IMR-90 (cell line): ENCODE data around the gene GRAP. TPM values are rescaled to one million over a fixed set of nuclear protein-coding genes. Genes with fewer than 3 reads are reported as not detected.

ENCODE experiments used
- ATAC-seq: fragments of 200-7000 bp; cut with Tn5 transposase; 2 replicates; pipeline ENCODE4 v1.9.1; 2020; ENCODE audit warnings: low read depth, mild to moderate bottlenecking, moderate library complexity
- BruUV-seq: library from RNA; stranded (reverse); fragments of 400-500 nt; replicated peaks from 2 replicates; lab custom pipeline; 2021; lab: Mats Ljungman, UMichigan
- CTCF ChIA-PET: fragments of 300-600 bp; formaldehyde crosslinking; extraction: SDS; loops from one replicate; lab custom pipeline; 2021; ENCODE audit warnings: antibody characterized with exemption; lab: Yijun Ruan, JAX
- POLR2A ChIA-PET: fragments of 300-600 bp; sonication (Branson Sonifier 250); formaldehyde crosslinking; loops from one replicate; lab custom pipeline; 2022; ENCODE audit warnings: antibody characterized with exemption; ENCODE audit not compliant: unreplicated experiment; lab: Charles Lee
- DNase-seq: peaks from one replicate; pipeline ENCODE4 v3.0.0; 2013
- H2AFZ ChIP-seq: replicated peaks from 2 replicates; pipeline ENCODE3; 2013; ENCODE audit warnings: low read length, mild to moderate bottlenecking; ENCODE audit not compliant: poor library complexity
- H2AK5ac ChIP-seq: 2 replicates; pipeline ENCODE4 v1.6.1; 2013; ENCODE audit warnings: low read depth, low read length, inconsistent platforms
- H2AK9ac ChIP-seq: replicated peaks from 2 replicates; pipeline ENCODE3; 2013; ENCODE audit warnings: mild to moderate bottlenecking, low read depth, low read length, moderate library complexity; ENCODE audit not compliant: poor library complexity
- H2BK120ac ChIP-seq: 2 replicates; pipeline ENCODE4 v1.6.1; 2013; ENCODE audit warnings: low read depth, low read length, inconsistent platforms
- H2BK15ac ChIP-seq: 3 replicates; pipeline ENCODE4 v1.6.1; 2013; ENCODE audit warnings: low read depth, low read length, inconsistent platforms
- H2BK20ac ChIP-seq: 2 replicates; pipeline ENCODE4 v1.6.1; 2013; ENCODE audit warnings: low read depth, mild to moderate bottlenecking, inconsistent platforms, low read length, moderate library complexity
- H2BK5ac ChIP-seq: 2 replicates; pipeline ENCODE4 v1.6.1; 2013; ENCODE audit warnings: mild to moderate bottlenecking, low read depth, low read length, inconsistent platforms; ENCODE audit not compliant: poor library complexity, severe bottlenecking
- H3K14ac ChIP-seq: replicated peaks from 2 replicates; pipeline ENCODE4 v1.6.1; 2013; ENCODE audit warnings: low read depth, low read length, inconsistent platforms
- H3K18ac ChIP-seq: 2 replicates; pipeline ENCODE4 v1.6.1; 2013; ENCODE audit warnings: low read depth, low read length, control low read depth
- H3K23ac ChIP-seq: 2 replicates; pipeline ENCODE4 v1.6.1; 2013; ENCODE audit warnings: low read depth, low read length, inconsistent platforms
- H3K27ac ChIP-seq: 2 replicates; pipeline ENCODE4 v1.5.1; 2013; ENCODE audit warnings: mild to moderate bottlenecking, control low read depth, low read length; ENCODE audit not compliant: insufficient read depth
- H3K27me3 ChIP-seq: 2 replicates; pipeline ENCODE4 v1.6.1; 2013; ENCODE audit warnings: low read length; ENCODE audit not compliant: control insufficient read depth, insufficient read depth
- H3K36me3 ChIP-seq: 2 replicates; pipeline ENCODE4 v1.6.1; 2013; ENCODE audit warnings: low read length, mixed read lengths; ENCODE audit not compliant: control insufficient read depth, insufficient read depth
- H3K4ac ChIP-seq: 2 replicates; pipeline ENCODE4 v1.6.1; 2013; ENCODE audit warnings: low read depth, low read length, inconsistent platforms
- H3K4me1 ChIP-seq: 2 replicates; pipeline ENCODE4 v1.6.1; 2013; ENCODE audit warnings: low read length, mixed read lengths; ENCODE audit not compliant: control insufficient read depth, insufficient read depth
- H3K4me2 ChIP-seq: 2 replicates; pipeline ENCODE4 v1.6.1; 2013; ENCODE audit warnings: low read depth, mild to moderate bottlenecking, control low read depth, low read length, moderate library complexity
- H3K4me3 ChIP-seq: 2 replicates; pipeline ENCODE4 v1.5.1; 2013; ENCODE audit warnings: low read depth, mild to moderate bottlenecking, control low read depth, low read length, moderate library complexity; ENCODE audit not compliant: insufficient read depth
- H3K56ac ChIP-seq: 2 replicates; pipeline ENCODE4 v1.6.1; 2013; ENCODE audit warnings: low read length, inconsistent platforms; ENCODE audit not compliant: insufficient read depth; ENCODE audit errors: extremely low read depth
- H3K79me1 ChIP-seq, 2 experiments: 2 replicates each; pipeline ENCODE4 v1.6.1; 2013; ENCODE audit warnings: low read length in 2 of 2, inconsistent platforms in 1 of 2, low read depth in 1 of 2
- H3K9ac ChIP-seq: 2 replicates; pipeline ENCODE4 v1.6.1; 2013; ENCODE audit warnings: low read depth, low read length, control low read depth
- H3K9me1 ChIP-seq: 2 replicates; pipeline ENCODE4 v1.6.1; 2013; ENCODE audit warnings: low read length, inconsistent platforms; ENCODE audit not compliant: insufficient read depth
- H3K9me3 ChIP-seq: 2 replicates; pipeline ENCODE4 v1.6.1; 2013; ENCODE audit warnings: low read length; ENCODE audit not compliant: control insufficient read depth, insufficient read depth
- H4K20me1 ChIP-seq: 2 replicates; pipeline ENCODE4 v1.6.1; 2013; ENCODE audit warnings: low read length, inconsistent platforms; ENCODE audit not compliant: insufficient read depth
- H4K5ac ChIP-seq: 2 replicates; pipeline ENCODE4 v1.6.1; 2013; ENCODE audit warnings: mild to moderate bottlenecking, low read depth, low read length, control low read depth
- H4K8ac ChIP-seq, 2 experiments: 2 replicates each; pipeline ENCODE4 v1.6.1; 2013; ENCODE audit warnings: low read depth in 2 of 2, low read length in 2 of 2, control low read depth in 1 of 2, inconsistent platforms in 1 of 2
- H4K91ac ChIP-seq: 2 replicates; pipeline ENCODE4 v1.6.1; 2013; ENCODE audit warnings: low read depth, low read length, inconsistent platforms; ENCODE audit not compliant: insufficient read depth
- BHLHE40 ChIP-seq: fragments of 150-350 bp; IDR thresholded peaks from 2 replicates; pipeline ENCODE4 v1.6.1; 2016; ENCODE audit warnings: mild to moderate bottlenecking, low read depth, low read length
- CEBPB ChIP-seq: IDR thresholded peaks from 2 replicates; pipeline ENCODE4 v1.6.1; 2012; ENCODE audit warnings: low read depth, low read length, improper control_type of control experiment
- CHD1 ChIP-seq: IDR thresholded peaks from 2 replicates; pipeline ENCODE4 v1.6.1; 2012; ENCODE audit warnings: low read depth, low read length, improper control_type of control experiment
- FOS ChIP-seq: fragments of 150-350 bp; IDR thresholded peaks from 2 replicates; pipeline ENCODE4 v1.6.1; 2016; ENCODE audit warnings: low read depth, low read length
- MAFK ChIP-seq: IDR thresholded peaks from 2 replicates; pipeline ENCODE4 v1.6.1; 2012; ENCODE audit warnings: low read depth, low read length, improper control_type of control experiment
- MAZ ChIP-seq: IDR thresholded peaks from 2 replicates; pipeline ENCODE4 v1.6.1; 2012; ENCODE audit warnings: low read depth, mild to moderate bottlenecking, low read length, improper control_type of control experiment, moderate library complexity, borderline replicate concordance
- MXI1 ChIP-seq: IDR thresholded peaks from 2 replicates; pipeline ENCODE4 v1.6.1; 2012; ENCODE audit warnings: low read depth, mild to moderate bottlenecking, low read length, moderate library complexity, borderline replicate concordance
- NFE2L2 ChIP-seq: fragments of 150-350 bp; IDR thresholded peaks from 2 replicates; pipeline ENCODE4 v1.6.1; 2016; ENCODE audit warnings: low read depth, mild to moderate bottlenecking, low read length
- POLR2A ChIP-seq: IDR thresholded peaks from 2 replicates; pipeline ENCODE4 v1.6.1; 2012; ENCODE audit warnings: mild to moderate bottlenecking, low read depth, low read length
- RAD21 ChIP-seq: IDR thresholded peaks from 2 replicates; pipeline ENCODE4 v1.6.1; 2012; ENCODE audit warnings: low read length, improper control_type of control experiment
- RCOR1 ChIP-seq: IDR thresholded peaks from 2 replicates; pipeline ENCODE4 v1.6.1; 2012; ENCODE audit warnings: mild to moderate bottlenecking, low read length, improper control_type of control experiment; ENCODE audit not compliant: insufficient replicate concordance
- RFX5 ChIP-seq: IDR thresholded peaks from 2 replicates; pipeline ENCODE4 v1.8.0; 2012; ENCODE audit warnings: low read depth, mild to moderate bottlenecking, low read length, moderate library complexity
- SMC3 ChIP-seq: fragments of 150-350 bp; IDR thresholded peaks from 2 replicates; pipeline ENCODE4 v1.6.1; 2016; ENCODE audit warnings: low read depth, mild to moderate bottlenecking, antibody characterized with exemption, low read length, moderate library complexity
- WGBS, 2 experiments: methylation state at CpG; one replicate each; pipeline versions ENCODE4 v1.1.5 to v1.1.7; 2013; ENCODE audit warnings: missing lambda C conversion rate in 2 of 2; ENCODE audit not compliant: insufficient read length in 1 of 2; ENCODE audit errors: extremely low coverage in 2 of 2; 5-methylcytosine and 5-hydroxymethylcytosine counted together
- dilution Hi-C: fragments of 300-500 bp; cut with HindIII; formaldehyde crosslinking; loops from one replicate; pipeline ENCODE4 v1.14.3; 2018; ENCODE audit warnings: low sequenced_read_pairs; ENCODE audit not compliant: unreplicated experiment
- in situ Hi-C: fragments of 300-500 bp; cut with MboI; formaldehyde crosslinking; loops from 3 replicates; pipeline ENCODE4 v1.14.3; 2019; ENCODE audit warnings: low sequenced_read_pairs, inconsistent platforms, mixed read lengths
- intact Hi-C: fragments of 100-400 bp; cut with micrococcal nuclease; formaldehyde crosslinking; loops from 2 replicates; pipeline ENCODE4 v1.10.0; 2022
- polyA plus RNA-seq, 3 experiments: library from polyadenylated mRNA; depleted of rRNA; stranded (reverse); fragments of >200 nt; gene quantifications; 2 replicates each; pipeline ENCODE4 v1.2.3, GENCODE V29; 2012; ENCODE audit warnings: low replicate concordance in 1 of 3
- total RNA-seq: library from RNA; depleted of rRNA; stranded (reverse); fragments of >200 nt; gene quantifications from 2 replicates; pipeline ENCODE4 v1.2.3, GENCODE V29; 2012
- TF ChIP-seq, protein P1 (sequence below): fragments of 150-350 bp; IDR thresholded peaks from 2 replicates; pipeline ENCODE4 v1.6.1; 2016; ENCODE audit warnings: low read depth, mild to moderate bottlenecking, low read length, moderate library complexity, borderline replicate concordance
- TF ChIP-seq, protein P2 (sequence below): fragments of 150-350 bp; IDR thresholded peaks from 2 replicates; pipeline ENCODE4 v1.6.1; 2017; ENCODE audit warnings: mild to moderate bottlenecking, antibody characterized with exemption, low read length, low read depth
- TF ChIP-seq, protein P3 (sequence below): conservative IDR thresholded peaks from 2 replicates; pipeline ENCODE4 v1.5.1; 2012; ENCODE audit warnings: mild to moderate bottlenecking, low read depth, low read length, improper control_type of control experiment

Gene GRAP
- total and polyA plus RNA-seq, 2 of the 4 experiments (the other 2 are of a cell fraction): under 0.01 to 0.14 TPM

DNA sequence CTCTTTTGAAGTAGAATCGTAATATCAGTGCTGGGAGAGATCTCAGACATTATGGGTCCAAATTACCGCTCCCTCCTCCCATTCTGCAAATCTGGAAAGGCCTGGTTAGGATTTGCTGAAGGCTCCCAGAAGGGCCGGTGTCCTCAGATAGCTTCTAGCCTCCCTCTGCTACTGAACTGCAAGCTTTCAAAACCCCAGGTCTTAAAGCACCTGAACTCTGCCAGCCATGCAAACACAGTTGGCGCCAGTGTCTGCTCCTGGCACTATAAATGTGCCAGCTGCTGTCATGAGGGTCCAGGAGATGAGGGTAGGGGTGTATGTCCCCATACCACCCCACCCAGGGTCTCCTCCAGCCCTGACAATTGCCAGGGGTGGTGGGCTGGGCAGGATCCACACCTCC lies 70.6 kb downstream of the GRAP start:
- H3K14ac ChIP-seq: no peak overlapping the region
- no peak overlapping the region for H2BK15ac ChIP-seq
- TF ChIP-seq NFE2L2 (no peak), MAZ (no peak), CEBPB (no peak), RFX5 (no peak), SMC3 (no peak), POLR2A (no peak), MXI1 (no peak), RCOR1 (no peak), BHLHE40 (no peak), FOS (no peak), RAD21 (no peak), CHD1 (no peak), MAFK (no peak)
- TF ChIP-seq, protein P1, sequence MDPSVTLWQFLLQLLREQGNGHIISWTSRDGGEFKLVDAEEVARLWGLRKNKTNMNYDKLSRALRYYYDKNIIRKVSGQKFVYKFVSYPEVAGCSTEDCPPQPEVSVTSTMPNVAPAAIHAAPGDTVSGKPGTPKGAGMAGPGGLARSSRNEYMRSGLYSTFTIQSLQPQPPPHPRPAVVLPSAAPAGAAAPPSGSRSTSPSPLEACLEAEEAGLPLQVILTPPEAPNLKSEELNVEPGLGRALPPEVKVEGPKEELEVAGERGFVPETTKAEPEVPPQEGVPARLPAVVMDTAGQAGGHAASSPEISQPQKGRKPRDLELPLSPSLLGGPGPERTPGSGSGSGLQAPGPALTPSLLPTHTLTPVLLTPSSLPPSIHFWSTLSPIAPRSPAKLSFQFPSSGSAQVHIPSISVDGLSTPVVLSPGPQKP: no peak
- TF ChIP-seq, protein P2, sequence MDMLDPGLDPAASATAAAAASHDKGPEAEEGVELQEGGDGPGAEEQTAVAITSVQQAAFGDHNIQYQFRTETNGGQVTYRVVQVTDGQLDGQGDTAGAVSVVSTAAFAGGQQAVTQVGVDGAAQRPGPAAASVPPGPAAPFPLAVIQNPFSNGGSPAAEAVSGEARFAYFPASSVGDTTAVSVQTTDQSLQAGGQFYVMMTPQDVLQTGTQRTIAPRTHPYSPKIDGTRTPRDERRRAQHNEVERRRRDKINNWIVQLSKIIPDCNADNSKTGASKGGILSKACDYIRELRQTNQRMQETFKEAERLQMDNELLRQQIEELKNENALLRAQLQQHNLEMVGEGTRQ: no peak
- TF ChIP-seq, protein P3, sequence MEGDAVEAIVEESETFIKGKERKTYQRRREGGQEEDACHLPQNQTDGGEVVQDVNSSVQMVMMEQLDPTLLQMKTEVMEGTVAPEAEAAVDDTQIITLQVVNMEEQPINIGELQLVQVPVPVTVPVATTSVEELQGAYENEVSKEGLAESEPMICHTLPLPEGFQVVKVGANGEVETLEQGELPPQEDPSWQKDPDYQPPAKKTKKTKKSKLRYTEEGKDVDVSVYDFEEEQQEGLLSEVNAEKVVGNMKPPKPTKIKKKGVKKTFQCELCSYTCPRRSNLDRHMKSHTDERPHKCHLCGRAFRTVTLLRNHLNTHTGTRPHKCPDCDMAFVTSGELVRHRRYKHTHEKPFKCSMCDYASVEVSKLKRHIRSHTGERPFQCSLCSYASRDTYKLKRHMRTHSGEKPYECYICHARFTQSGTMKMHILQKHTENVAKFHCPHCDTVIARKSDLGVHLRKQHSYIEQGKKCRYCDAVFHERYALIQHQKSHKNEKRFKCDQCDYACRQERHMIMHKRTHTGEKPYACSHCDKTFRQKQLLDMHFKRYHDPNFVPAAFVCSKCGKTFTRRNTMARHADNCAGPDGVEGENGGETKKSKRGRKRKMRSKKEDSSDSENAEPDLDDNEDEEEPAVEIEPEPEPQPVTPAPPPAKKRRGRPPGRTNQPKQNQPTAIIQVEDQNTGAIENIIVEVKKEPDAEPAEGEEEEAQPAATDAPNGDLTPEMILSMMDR: no peak
- H3K9me1 ChIP-seq: peaks cover 5% of the 10 kb centered on the region; the same call in 1 of the 2 replicates
- no peak overlapping the region for H2AK5ac ChIP-seq
- no peak overlapping the region for H3K4ac ChIP-seq
- H3K79me1 ChIP-seq: peaks cover 16 to 37% of the 10 kb centered on the region in 2 experiments
- peaks cover 45% of the 10 kb centered on the region for H3K36me3 ChIP-seq
- CTCF ChIA-PET: no interaction called here
- no TSS peak for BruUV-seq
- WGBS, 2 experiments: no CpG with 5 or more reads among the region's 4 CpGs
- H2AK9ac ChIP-seq: no peak overlapping the region
- no peak for ATAC-seq
- no peak overlapping the region for H2AFZ ChIP-seq
- H3K4me1 ChIP-seq: peaks cover 4% of the 10 kb centered on the region
- no peak overlapping the region for H3K4me3 ChIP-seq
- no peak overlapping the region for H3K18ac ChIP-seq
- H4K20me1 ChIP-seq: no peaks in the 10 kb centered on the region
- no peak overlapping the region for H4K8ac ChIP-seq
- DNase-seq: no peak
- dilution Hi-C loops (no loop called here), in situ Hi-C loops (no loop called here), intact Hi-C loops (no loop called here)
- no peak overlapping the region for H3K4me2 ChIP-seq
- H3K27me3 ChIP-seq: no peaks in the 10 kb centered on the region
- H2BK120ac ChIP-seq: no peak overlapping the region
- no peak overlapping the region for H2BK5ac ChIP-seq
- no peak overlapping the region for H2BK20ac ChIP-seq
- H3K56ac ChIP-seq: no peak overlapping the region
- H3K9me3 ChIP-seq: no peaks in the 10 kb centered on the region
- POLR2A ChIA-PET: no interaction called here
- no peak overlapping the region for H3K27ac ChIP-seq
- no peak overlapping the region for H4K5ac ChIP-seq
- H3K23ac ChIP-seq: no peak overlapping the region
- no peak overlapping the region for H4K91ac ChIP-seq
- no peak overlapping the region for H3K9ac ChIP-seq
